OCI-LY7 (cell line): ENCODE measurements around the gene TPM2. TPM values are rescaled to one million over a fixed set of nuclear protein-coding genes. Genes with fewer than 3 reads are reported as not detected.

Experiments
- BruUV-seq: library from RNA; stranded (reverse); fragments of 400-500 nt; replicated peaks from 2 replicates; lab custom pipeline; 2021; lab: Mats Ljungman, UMichigan
- CTCF ChIA-PET: fragments of 300-600 bp; sonication (Branson Sonifier 250); formaldehyde crosslinking; loops from one replicate; lab custom pipeline; 2022; ENCODE audit warnings: antibody characterized with exemption; ENCODE audit not compliant: unreplicated experiment; lab: Charles Lee
- POLR2A ChIA-PET: fragments of 300-600 bp; sonication (Branson Sonifier 250); formaldehyde crosslinking; loops from one replicate; lab custom pipeline; 2022; ENCODE audit warnings: antibody characterized with exemption; lab: Charles Lee
- DNase-seq: peaks from one replicate; pipeline ENCODE4 v3.0.0-alpha.2; 2015; ENCODE audit warnings: low spot score
- H2AFZ ChIP-seq: fragments of 200-600 bp; sonication (generic), shearing (Covaris generic); 2 replicates; pipeline ENCODE4 v1.6.1; 2014; ENCODE audit warnings: mild to moderate bottlenecking, antibody characterized with exemption, low read length, moderate library complexity
- H3K27ac ChIP-seq: fragments of 200-600 bp; sonication (generic); 2 replicates; pipeline ENCODE4 v1.5.1; 2014; ENCODE audit warnings: mixed run types, low read depth, mild to moderate bottlenecking, moderate library complexity, low read length, inconsistent platforms; ENCODE audit not compliant: poor library complexity, severe bottlenecking
- H3K36me3 ChIP-seq: fragments of 200-600 bp; sonication (generic); 2 replicates; pipeline ENCODE4 v1.6.1; 2014; ENCODE audit warnings: mild to moderate bottlenecking, antibody characterized with exemption, low read length, moderate library complexity, mixed read lengths; ENCODE audit not compliant: insufficient read depth
- H3K4me1 ChIP-seq: fragments of 200-600 bp; sonication (generic); 2 replicates; pipeline ENCODE4 v1.5.1; 2014; ENCODE audit warnings: mild to moderate bottlenecking, low read length; ENCODE audit not compliant: insufficient read depth, poor library complexity, severe bottlenecking
- H3K4me2 ChIP-seq: fragments of 200-600 bp; sonication (generic); 2 replicates; pipeline ENCODE4 v1.6.1; 2014; ENCODE audit warnings: mild to moderate bottlenecking, low read length
- H3K4me3 ChIP-seq: fragments of 200-600 bp; sonication (generic); 2 replicates; pipeline ENCODE4 v1.5.1; 2014; ENCODE audit warnings: mild to moderate bottlenecking, low read depth, low read length; ENCODE audit not compliant: poor library complexity, severe bottlenecking
- H3K79me2 ChIP-seq: fragments of 200-600 bp; sonication (generic); 2 replicates; pipeline ENCODE4 v1.6.1; 2016; ENCODE audit warnings: low read depth, mild to moderate bottlenecking, low read length, moderate library complexity, mixed read lengths; ENCODE audit not compliant: insufficient read depth
- H3K9me2 ChIP-seq: fragments of 200-600 bp; sonication (generic); 2 replicates; pipeline ENCODE4 v1.6.1; 2016; ENCODE audit warnings: mild to moderate bottlenecking, low read length, mixed read lengths; ENCODE audit not compliant: insufficient read depth
- H3K9me3 ChIP-seq: fragments of 200-600 bp; sonication (generic); 2 replicates; pipeline ENCODE4 v1.6.1; 2014; ENCODE audit warnings: mild to moderate bottlenecking, mixed run types, low read length, mixed read lengths
- H4K20me1 ChIP-seq: fragments of 200-600 bp; sonication (generic); 2 replicates; pipeline ENCODE4 v1.6.1; 2014; ENCODE audit warnings: mild to moderate bottlenecking, antibody characterized with exemption, low read length, moderate library complexity, mixed read lengths; ENCODE audit not compliant: insufficient read depth
- CTCF ChIP-seq: fragments of 200-600 bp; sonication (generic); conservative IDR thresholded peaks from 2 replicates; pipeline ENCODE4 v1.5.1; 2014; ENCODE audit warnings: mild to moderate bottlenecking, antibody characterized with exemption, low read length, moderate library complexity, mixed read lengths
- EZH2phosphoT487 ChIP-seq: fragments of 200-600 bp; sonication (generic); IDR thresholded peaks from 2 replicates; pipeline ENCODE4 v1.6.1; 2018; ENCODE audit warnings: low read depth, borderline replicate concordance, mild to moderate bottlenecking, mixed run types, antibody characterized with exemption, low read length, moderate library complexity, mixed read lengths
- intact Hi-C: fragments of 100-400 bp; cut with micrococcal nuclease; formaldehyde crosslinking; loops from one replicate; pipeline ENCODE4 v1.10.0; 2022; ENCODE audit not compliant: unreplicated experiment
- total RNA-seq, 2 experiments: library from RNA; depleted of rRNA in 1 of 2; stranded (reverse); fragments of >200 nt in 1 of 2; shearing (Covaris generic) in 1 of 2; gene quantifications; 2 replicates each; pipeline ENCODE4 v1.2.3, GENCODE V29; 2014 to 2022

The TPM2 gene
- total RNA-seq, 2 experiments from 2014 or later = 2.5 TPM; not detected in 1

GRCh38 chr9:35656831-35657545 is 32.7 kb downstream of the TPM2 start:
- ChIA-PET CTCF (interaction anchor here (0.9 to 2.0 kb wide), 4 partner anchors 10 to 57 kb away, joined by 3 to 15 read pairs (median 4); no protein-coding TSS in a partner anchor), POLR2A (interaction anchor here (1.1 to 3.9 kb wide), 6 partner anchors 9 to 91 kb away, joined by 3 to 47 read pairs (median 5); no protein-coding TSS in a partner anchor)
- Histone ChIP-seq H3K4me2 (peak overlapping the region; percentile 96), H2AFZ (peak overlapping the region; percentile 62; the same call in 1 of the 2 replicates), H3K36me3 (peaks cover 21% of the 10 kb centered on the region), H3K4me3 (peak overlapping the region; percentile 81), H3K9me3 (no peaks in the 10 kb centered on the region), H3K9me2 (no peaks in the 10 kb centered on the region), H4K20me1 (0 out of 2 replicates have a peak, but pooled peaks cover 5% of the 10 kb centered on the region), H3K4me1 (peaks cover 64% of the 10 kb centered on the region), H3K79me2 (peaks cover 14% of the 10 kb centered on the region; the same call in 1 of the 2 replicates), H3K27ac (peak overlapping the region; percentile 84)
- no TSS peak for BruUV-seq
- intact Hi-C loops = loop anchor here (2.0 to 5.0 kb wide), 2 partner anchors 158 to 170 kb away; partner anchors contain the start of genes FAM221B, HINT2 and TMEM8B
- TF ChIP-seq EZH2phosphoT487 (no peak), CTCF (no peak)
- no peak for DNase-seq

GRCh38 chr9:35656348-35656747 is 33.4 kb downstream of the TPM2 start:
- Histone ChIP-seq H3K36me3 (peaks cover 15% of the 10 kb centered on the region), H3K4me1 (peaks cover 64% of the 10 kb centered on the region), H3K27ac (no peak overlapping the region), H3K9me2 (no peaks in the 10 kb centered on the region), H2AFZ (no peak overlapping the region), H3K79me2 (peaks cover 18% of the 10 kb centered on the region; the same call in 1 of the 2 replicates), H4K20me1 (0 out of 2 replicates have a peak, but pooled peaks cover 5% of the 10 kb centered on the region), H3K4me3 (no peak overlapping the region), H3K9me3 (no peaks in the 10 kb centered on the region), H3K4me2 (no peak overlapping the region)
- ChIA-PET CTCF (interaction anchor here (1.9 to 2.0 kb wide), 2 partner anchors 9 to 53 kb away, joined by 4 to 15 read pairs; no protein-coding TSS in a partner anchor), POLR2A (interaction anchor here (0.9 to 3.9 kb wide), 7 partner anchors 9 to 92 kb away, joined by 3 to 47 read pairs (median 5); no protein-coding TSS in a partner anchor)
- TF ChIP-seq EZH2phosphoT487 = no peak
- TF ChIP-seq CTCF = no peak
- intact Hi-C loops = loop anchor here (2.0 to 5.0 kb wide), 2 partner anchors 158 to 171 kb away; partner anchors contain the start of genes FAM221B, HINT2 and TMEM8B
- BruUV-seq = no TSS peak
- DNase-seq = no peak
